ENCODE measurements around the gene UTS2R.
"Not testable (repeated sequence)": the region's sequence is repeated elsewhere in the genome, so short reads cannot be mapped to it uniquely, and the experiment has no call there.

The UTS2R gene

GRCh38 chr17:82408288-82408937 lies 36.8 kb downstream of the UTS2R start:
- no peak for DNase-seq (ENCODE audit: low read depth in 3 of 3)

- no peak for DNase-seq (ENCODE audit: low read depth in 3 of 3)
These were observed 37.4 kb downstream of the UTS2R start for GRCh38 chr17:82408938-82409318.

- no peak for DNase-seq (ENCODE audit: low read depth in 3 of 3)
These were observed 38.6 kb downstream of the UTS2R start for GRCh38 chr17:82410014-82410716.

GRCh38 chr17:82411396-82412053 lies 40.0 kb downstream of the UTS2R start:
- no peak for DNase-seq (ENCODE audit: low read depth in 3 of 3)

- not testable (repeated sequence) for DNase-seq (ENCODE audit: low read depth in 3 of 3)
These were observed 40.5 kb downstream of the UTS2R start for GRCh38 chr17:82412081-82412480.

GRCh38 chr17:82412535-82413520 lies 41.3 kb downstream of the UTS2R start:
- no peak for DNase-seq (ENCODE audit: low read depth in 3 of 3)

- DNase-seq (ENCODE audit: low read depth in 3 of 3): peak; percentile 56 to 70 (median 60)
These were observed 43.1 kb downstream of the UTS2R start for GRCh38 chr17:82414548-82415281.

GRCh38 chr17:82415336-82415735 lies 43.8 kb downstream of the UTS2R start:
- DNase-seq (ENCODE audit: low read depth in 3 of 3): no peak

- DNase-seq (ENCODE audit: low read depth in 3 of 3): no peak
These were observed 44.2 kb downstream of the UTS2R start for GRCh38 chr17:82415786-82416185.

- DNase-seq (ENCODE audit: low read depth in 3 of 3): no peak
These were observed 44.7 kb downstream of the UTS2R start for GRCh38 chr17:82416264-82416663.

- DNase-seq (ENCODE audit: low read depth in 3 of 3): no peak
These were observed 45.2 kb downstream of the UTS2R start for GRCh38 chr17:82416771-82417170.

GRCh38 chr17:82418001-82418986 lies 46.7 kb downstream of the UTS2R start, which contains the start of the genes HEXD and OGFOD3:
Gene HEXD, plus strand, starts transcription at chr17:82418347. Its CDS starts 1,453 bp downstream, at chr17:82419800.
Gene OGFOD3, minus strand, starts transcription at chr17:82418586. Its CDS starts 101 bp downstream, at chr17:82418485.
- peak; percentile 56 to 81 (median 65) for DNase-seq (ENCODE audit: low read depth in 3 of 3)

- DNase-seq (ENCODE audit: low read depth in 3 of 3): no peak
These were observed 48.0 kb downstream of the UTS2R start for GRCh38 chr17:82419540-82419939.

- peak; percentile 18 to 59 (median 31) for DNase-seq (ENCODE audit: low read depth in 3 of 3)
These were observed 52.7 kb downstream of the UTS2R start for GRCh38 chr17:82424001-82424862.

- DNase-seq (ENCODE audit: low read depth in 3 of 3): no peak
These were observed 53.2 kb downstream of the UTS2R start for GRCh38 chr17:82424863-82425159.

Measured in stimulated activated CD4-positive, alpha-beta T cell treated with anti-CD3 and anti-CD28 coated beads, TNF-alpha, amount 100 ng/mL, for 24 hours (primary cell).